CD14-positive monocyte (primary cell): ENCODE results near the gene DEFB126. TPM values are rescaled to one million over a fixed set of nuclear protein-coding genes. Genes with fewer than 3 reads are reported as not detected.

Experiments
- DNase-seq, 3 donors: peaks; one replicate each; pipeline ENCODE4 v3.0.0-alpha.2; 2011 to 2022
- H2AFZ ChIP-seq: 2 replicates; pipeline ENCODE4 v1.6.0; 2012; ENCODE audit warnings: mild to moderate bottlenecking, low read depth, low read length, inconsistent platforms; ENCODE audit not compliant: insufficient read depth, poor library complexity, severe bottlenecking
- H3K27ac ChIP-seq, 2 donors: 1 replicate in 1 of 2; 2 replicates in 1 of 2; pipeline ENCODE4 v1.5.1; 2012 to 2013; ENCODE audit warnings: low read length in 2 of 2, control low read depth in 1 of 2, inconsistent platforms in 1 of 2, low read depth in 1 of 2, mild to moderate bottlenecking in 1 of 2
- H3K27me3 ChIP-seq, 2 donors: one replicate each; pipeline versions ENCODE4 v1.6.0 to v1.6.1; 2011 to 2013; ENCODE audit warnings: low read length in 2 of 2; ENCODE audit not compliant: control insufficient read depth in 2 of 2, insufficient read depth in 2 of 2
- H3K36me3 ChIP-seq, 2 donors: replicated peaks in 1 of 2; 1 replicate in 1 of 2; 2 replicates in 1 of 2; pipeline versions ENCODE4 v1.5.1 to v1.6.1; 2012 to 2013; ENCODE audit warnings: low read length in 2 of 2, control low read depth in 1 of 2, inconsistent platforms in 1 of 2, mild to moderate bottlenecking in 1 of 2; ENCODE audit not compliant: insufficient read depth in 2 of 2, control insufficient read depth in 1 of 2
- H3K4me1 ChIP-seq, 2 donors: 1 replicate in 1 of 2; 2 replicates in 1 of 2; pipeline versions ENCODE4 v1.5.1 to v1.6.1; 2012 to 2013; ENCODE audit warnings: low read length in 2 of 2, control low read depth in 1 of 2, inconsistent platforms in 1 of 2, mild to moderate bottlenecking in 1 of 2, moderate library complexity in 1 of 2; ENCODE audit not compliant: insufficient read depth in 2 of 2, control insufficient read depth in 1 of 2
- H3K4me2 ChIP-seq: replicated peaks from 2 replicates; pipeline ENCODE3; 2012; ENCODE audit warnings: low read length, moderate library complexity, mild to moderate bottlenecking; ENCODE audit not compliant: poor library complexity, severe bottlenecking; ENCODE audit errors: extremely low read depth
- H3K4me3 ChIP-seq, 3 experiments: fragments of 200-600 bp in 1 of 3; sonication (generic) in 1 of 3; replicated peaks in 1 of 3; 1 replicate in 2 of 3; 2 replicates in 1 of 3; pipeline ENCODE4 v1.5.1; 2011 to 2013; ENCODE audit warnings: low read length in 3 of 3, mild to moderate bottlenecking in 3 of 3, control low read depth in 2 of 3, low read depth in 2 of 3, inconsistent platforms in 1 of 3, moderate library complexity in 1 of 3
- H3K79me2 ChIP-seq: 2 replicates; pipeline ENCODE4 v1.6.0; 2012; ENCODE audit warnings: mild to moderate bottlenecking, control low read depth, inconsistent platforms, low read length, moderate library complexity; ENCODE audit not compliant: insufficient read depth
- H3K9ac ChIP-seq: 2 replicates; pipeline ENCODE4 v1.6.0; 2017; ENCODE audit warnings: low read length, mild to moderate bottlenecking; ENCODE audit not compliant: insufficient read depth, poor library complexity, severe bottlenecking
- H3K9me3 ChIP-seq, 2 donors: replicated peaks in 1 of 2; 1 replicate in 1 of 2; 2 replicates in 1 of 2; pipeline versions ENCODE4 v1.5.1 to v1.6.1; 2012 to 2013; ENCODE audit warnings: low read length in 2 of 2, control low read depth in 1 of 2; ENCODE audit not compliant: control insufficient read depth in 1 of 2, insufficient read depth in 1 of 2
- H4K20me1 ChIP-seq: 2 replicates; pipeline ENCODE4 v1.6.0; 2012; ENCODE audit warnings: mild to moderate bottlenecking, low read length, control low read depth, moderate library complexity; ENCODE audit not compliant: insufficient read depth
- H3K27ac Mint-ChIP-seq, 7 donors: one replicate each; pipeline ENCODE4 v1.8.0; 2020; ENCODE audit warnings: mild to moderate bottlenecking in 7 of 7, mixed read lengths in 7 of 7, moderate library complexity in 6 of 7, inconsistent platforms in 2 of 7
- H3K27me3 Mint-ChIP-seq, 3 donors: one replicate each; pipeline ENCODE4 v1.8.0; 2021 to 2022; ENCODE audit warnings: low read depth in 3 of 3, mild to moderate bottlenecking in 3 of 3, mixed read lengths in 3 of 3, moderate library complexity in 3 of 3, inconsistent platforms in 1 of 3
- H3K36me3 Mint-ChIP-seq, 2 donors: one replicate each; pipeline ENCODE4 v1.8.0; 2020; ENCODE audit warnings: mixed read lengths in 2 of 2, inconsistent platforms in 1 of 2, mild to moderate bottlenecking in 1 of 2
- H3K4me1 Mint-ChIP-seq: one replicate; pipeline ENCODE4 v1.8.0; 2020; ENCODE audit warnings: mild to moderate bottlenecking, mixed read lengths
- H3K4me3 Mint-ChIP-seq, 2 donors: one replicate each; pipeline ENCODE4 v1.8.0; 2020; ENCODE audit warnings: mild to moderate bottlenecking in 2 of 2, mixed read lengths in 2 of 2, moderate library complexity in 1 of 2
- H3K9me3 Mint-ChIP-seq, 7 donors: one replicate each; pipeline ENCODE4 v1.8.0; 2020 to 2022; ENCODE audit warnings: mixed read lengths in 7 of 7, mild to moderate bottlenecking in 6 of 7, moderate library complexity in 6 of 7, inconsistent platforms in 2 of 7
- CTCF ChIP-seq: fragments of 200-600 bp; IDR thresholded peaks from one replicate; pipeline ENCODE4 v1.8.0; 2022; ENCODE audit warnings: antibody characterized with exemption, mild to moderate bottlenecking
- WGBS: methylation state at CpG from one replicate; pipeline ENCODE4 v1.1.5; 2013; ENCODE audit warnings: missing lambda C conversion rate; ENCODE audit not compliant: insufficient coverage; 5-methylcytosine and 5-hydroxymethylcytosine counted together
- intact Hi-C, 2 donors: fragments of 100-400 bp; cut with micrococcal nuclease; formaldehyde crosslinking; loops; one replicate each; pipeline versions ENCODE4 v1.15.0 to v1.15.1; 2023
- polyA minus RNA-seq: library from RNA; depleted of rRNA, polyadenylated mRNA; stranded (reverse); fragments of >200 nt; gene quantifications from 2 replicates; pipeline ENCODE4 v1.2.3, GENCODE V29; 2012
- polyA plus RNA-seq, 3 donors: library from polyadenylated mRNA; depleted of rRNA in 1 of 3; unstranded in 2 of 3; stranded (reverse) in 1 of 3; fragments of 300-500 nt in 2 of 3; fragments of >200 nt in 1 of 3; fragmentation: Illumina TruSeq in 2 of 3; gene quantifications; 1 replicate in 2 of 3; 2 replicates in 1 of 3; pipeline ENCODE4 v1.2.3, GENCODE V29; 2012 to 2021
- total RNA-seq, 12 experiments: library from RNA in 1 of 12; stranded (reverse) in 1 of 12; fragments of 120-200 nt in 1 of 12; gene quantifications; one replicate each; pipeline ENCODE4 v1.2.4 and lab custom pipeline; 2013 to 2026; ENCODE audit warnings: mixed read lengths in 6 of 12, inconsistent platforms in 1 of 12

Gene DEFB126
- total RNA-seq (2013) = not detected
- not detected for polyA plus RNA-seq
- polyA minus RNA-seq = not detected in 2 replicates
- total RNA-seq (lab: John Stamatoyannopoulos, UW) = 0 to 0.30 (median 0) reads per million in 11 experiments

GRCh38 chr20:142290-142689, at the start of gene DEFB126:
TSS of gene DEFB126 (plus strand) at chr20:142590. CDS start at chr20:142629, 39 bp downstream.
- no peak within 1 kb of the TSS for H3K9ac ChIP-seq
- H3K4me2 ChIP-seq = no peak within 1 kb of the TSS
- TF ChIP-seq CTCF = no peak
- H4K20me1 ChIP-seq = no peaks in the 10 kb centered on the region
- no CpG with 5 or more reads among the region's 1 CpG for WGBS
- Mint-ChIP-seq H3K27ac (peak within 1 kb of the TSS in 1 of 7 donors; percentile 3), H3K4me1 (no peaks in the 10 kb centered on the region), H3K9me3 (peaks cover 2 to 11% (median 6%) of the 10 kb centered on the region in 7 donors), H3K4me3 (no peak within 1 kb of the TSS), H3K27me3 (peaks cover 12 to 32% (median 29%) of the 10 kb centered on the region in 3 donors), H3K36me3 (no peaks in the 10 kb centered on the region)
- no peak within 1 kb of the TSS for H3K27ac ChIP-seq
- no peak within 1 kb of the TSS for H2AFZ ChIP-seq
- DNase-seq = no peak
- intact Hi-C loops = no loop called here
- H3K79me2 ChIP-seq = no peaks in the 10 kb centered on the region
- H3K27me3 ChIP-seq = peaks cover 16 to 36% of the 10 kb centered on the region in 2 donors
- H3K9me3 ChIP-seq = peaks cover 6% of the 10 kb centered on the region in 2 donors
- H3K4me3 ChIP-seq = no peak within 1 kb of the TSS
- H3K4me1 ChIP-seq = no peaks in the 10 kb centered on the region
- no peaks in the 10 kb centered on the region for H3K36me3 ChIP-seq

GRCh38 chr20:93641-94040, 48.7 kb upstream of the DEFB126 start:
- Histone ChIP-seq H2AFZ (no peak overlapping the region), H3K9ac (no peak overlapping the region), H3K36me3 (no peaks in the 10 kb centered on the region), H3K4me3 (no peak overlapping the region), H3K4me1 (no peaks in the 10 kb centered on the region), H3K27me3 (peaks cover 2 to 9% of the 10 kb centered on the region in 2 donors), H4K20me1 (no peaks in the 10 kb centered on the region), H3K27ac (no peak overlapping the region), H3K4me2 (no peak overlapping the region), H3K9me3 (peaks cover 11 to 21% of the 10 kb centered on the region in 2 donors), H3K79me2 (no peaks in the 10 kb centered on the region)
- Mint-ChIP-seq H3K4me3 (no peak overlapping the region), H3K27me3 (peaks cover 7 to 37% (median 13%) of the 10 kb centered on the region in 3 donors), H3K27ac (no peak overlapping the region), H3K36me3 (no peaks in the 10 kb centered on the region), H3K9me3 (peaks cover 11 to 28% (median 19%) of the 10 kb centered on the region in 7 donors), H3K4me1 (no peaks in the 10 kb centered on the region)
- TF ChIP-seq CTCF = no peak
- intact Hi-C loops = no loop called here
- no peak for DNase-seq
